Subcutaneous abdominal adipose tissue (tissue), 5 donors: ENCODE results near the gene ARID5B.

Experiments
- H3K27ac ChIP-seq: one replicate; pipeline ENCODE4 v1.7.0; 2013; ENCODE audit warnings: low read depth, mild to moderate bottlenecking, inconsistent platforms, low read length, moderate library complexity
- H3K27me3 ChIP-seq, 5 donors: one replicate each; pipeline ENCODE4 v1.7.0; 2013; ENCODE audit warnings: low read length in 5 of 5, inconsistent platforms in 1 of 5; ENCODE audit not compliant: control insufficient read depth in 5 of 5, insufficient read depth in 4 of 5
- H3K36me3 ChIP-seq, 5 donors: one replicate each; pipeline ENCODE4 v1.7.0; 2013; ENCODE audit warnings: low read length in 5 of 5; ENCODE audit not compliant: control insufficient read depth in 5 of 5, insufficient read depth in 5 of 5
- H3K4me1 ChIP-seq, 5 donors: one replicate each; pipeline ENCODE4 v1.7.0; 2013; ENCODE audit warnings: low read length in 5 of 5, mild to moderate bottlenecking in 3 of 5, moderate library complexity in 1 of 5; ENCODE audit not compliant: control insufficient read depth in 5 of 5, insufficient read depth in 5 of 5
- H3K4me3 ChIP-seq, 5 donors: one replicate each; pipeline ENCODE4 v1.7.0; 2013; ENCODE audit warnings: low read length in 5 of 5, low read depth in 1 of 5
- H3K9ac ChIP-seq, 5 donors: one replicate each; pipeline ENCODE4 v1.7.0; 2013; ENCODE audit warnings: low read length in 5 of 5, mild to moderate bottlenecking in 4 of 5, moderate library complexity in 3 of 5
- H3K9me3 ChIP-seq, 5 donors: one replicate each; pipeline ENCODE4 v1.7.0; 2013; ENCODE audit warnings: low read length in 5 of 5; ENCODE audit not compliant: control insufficient read depth in 5 of 5
- donor health status: healthy.
- donor health status: healthy.
- donor health status: healthy.
- donor health status: healthy.
- donor health status: healthy.

Gene ARID5B

GRCh38 chr10:61903221-61903927 is 1.9 kb downstream of the ARID5B start:
- Histone ChIP-seq H3K27ac (peak overlapping the region; percentile 99), H3K4me3 (peak overlapping the region; percentile 83 to 96 (median 93)), H3K9ac (peak overlapping the region; percentile 96 to 100 (median 98)), H3K27me3 (no peaks in the 10 kb centered on the region), H3K4me1 (peaks cover 2 to 37% (median 27%) of the 10 kb centered on the region in 5 donors), H3K36me3 (no peaks in the 10 kb centered on the region), H3K9me3 (no peaks in the 10 kb centered on the region)

DNA sequence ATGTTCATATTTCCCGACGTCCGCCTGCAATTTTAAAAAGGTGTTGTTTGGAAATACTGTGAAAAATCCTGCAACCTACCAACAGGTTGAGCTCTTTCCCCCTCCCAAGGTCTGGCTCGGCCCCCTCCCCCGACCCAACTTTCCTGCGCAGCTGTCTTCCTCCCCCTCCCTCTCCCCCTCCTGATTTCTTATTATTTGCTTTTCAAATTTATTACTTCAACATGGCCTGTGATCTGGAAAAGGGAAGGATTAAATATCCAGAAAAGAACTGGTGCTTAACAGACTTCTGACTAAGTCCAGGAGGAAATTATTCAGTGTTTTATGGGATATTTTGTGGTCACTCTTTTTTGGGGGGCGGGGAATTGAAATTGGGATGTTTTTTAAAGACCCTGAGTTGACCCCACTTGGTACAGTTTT is 2.4 kb downstream of the ARID5B start:
- H3K9ac ChIP-seq, result peak overlapping the region; percentile 26 to 81 (median 68)

DNA sequence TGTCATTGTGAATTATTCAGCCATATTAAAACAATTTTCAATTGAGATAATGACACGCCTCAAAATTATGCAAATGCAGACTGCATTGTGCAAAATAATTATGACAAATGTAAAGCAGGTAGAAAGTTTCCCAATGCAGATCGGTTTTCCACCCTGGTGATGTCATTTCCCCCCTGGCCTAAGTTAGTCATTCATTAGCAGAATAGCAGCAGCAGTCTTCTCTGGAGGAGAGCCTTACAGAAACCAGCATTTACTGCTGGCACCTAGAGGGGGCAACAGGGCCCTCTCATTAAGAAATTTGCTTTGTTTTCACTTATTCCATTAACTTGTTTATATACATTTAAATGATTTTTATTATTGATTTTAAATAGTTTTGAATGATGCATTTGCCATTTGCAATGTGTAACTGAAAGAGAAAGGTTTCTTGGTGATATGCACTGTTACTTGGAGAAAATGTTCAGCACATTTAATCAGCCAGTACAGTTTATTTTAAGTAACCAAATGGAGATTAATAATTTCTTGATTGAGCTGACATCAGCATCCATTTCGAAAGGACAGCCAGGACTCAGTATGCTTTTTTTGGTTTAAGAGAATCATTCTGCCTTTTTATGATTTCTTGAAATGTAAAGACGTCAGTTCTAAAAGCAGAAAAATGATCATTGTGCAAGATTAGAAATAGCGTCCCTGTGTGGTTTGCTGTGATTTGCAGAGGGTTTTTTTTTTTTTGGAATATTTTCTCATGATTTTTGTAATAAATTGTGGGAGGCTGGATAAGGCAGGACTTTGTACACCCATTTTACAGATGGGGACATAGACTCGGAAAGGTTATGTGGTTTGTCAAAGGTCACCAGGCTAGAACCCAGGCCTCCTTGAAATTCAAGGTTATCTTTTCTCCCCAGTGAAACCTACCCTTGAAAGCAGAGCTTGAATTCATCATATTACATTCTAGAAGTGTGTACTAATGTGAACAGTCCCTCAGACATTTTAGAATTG is 3.5 kb downstream of the ARID5B start:
- Histone ChIP-seq H3K27ac (peak overlapping the region; percentile 99), H3K9me3 (no peaks in the 10 kb centered on the region), H3K36me3 (no peaks in the 10 kb centered on the region), H3K9ac (peak overlapping the region in 4 of 5 donors; percentile 26 to 81 (median 70)), H3K4me1 (peaks cover 2 to 31% (median 19%) of the 10 kb centered on the region in 5 donors), H3K27me3 (no peaks in the 10 kb centered on the region), H3K4me3 (peak overlapping the region in 1 of 5 donors; percentile 96)

More for the DNA sequence above, 2.4 kb downstream of the ARID5B start:
- peak overlapping the region; percentile 83 to 96 (median 93) for H3K4me3 ChIP-seq
- H3K27me3 ChIP-seq, result no peaks in the 10 kb centered on the region
- H3K36me3 ChIP-seq, result no peaks in the 10 kb centered on the region
- peaks cover 2 to 36% (median 26%) of the 10 kb centered on the region in 5 donors for H3K4me1 ChIP-seq
- H3K27ac ChIP-seq, result peak overlapping the region; percentile 99
- no peaks in the 10 kb centered on the region for H3K9me3 ChIP-seq

- Histone ChIP-seq H3K4me3 (no peak overlapping the region), H3K9ac (peak overlapping the region in 1 of 5 donors; percentile 52), H3K27me3 (no peaks in the 10 kb centered on the region), H3K9me3 (no peaks in the 10 kb centered on the region), H3K4me1 (peaks cover 2 to 23% (median 15%) of the 10 kb centered on the region in 5 donors), H3K36me3 (no peaks in the 10 kb centered on the region), H3K27ac (peak overlapping the region; percentile 99)
Observed at GRCh38 chr10:61905837-61906561, 4.5 kb downstream of the ARID5B start.

- Histone ChIP-seq H3K4me1 (peaks cover 2 to 21% (median 15%) of the 10 kb centered on the region in 5 donors), H3K9ac (no peak overlapping the region), H3K4me3 (no peak overlapping the region), H3K27ac (no peak overlapping the region), H3K36me3 (no peaks in the 10 kb centered on the region), H3K27me3 (no peaks in the 10 kb centered on the region), H3K9me3 (no peaks in the 10 kb centered on the region)
Observed at GRCh38 chr10:61906562-61906901, 5.0 kb downstream of the ARID5B start.

DNA sequence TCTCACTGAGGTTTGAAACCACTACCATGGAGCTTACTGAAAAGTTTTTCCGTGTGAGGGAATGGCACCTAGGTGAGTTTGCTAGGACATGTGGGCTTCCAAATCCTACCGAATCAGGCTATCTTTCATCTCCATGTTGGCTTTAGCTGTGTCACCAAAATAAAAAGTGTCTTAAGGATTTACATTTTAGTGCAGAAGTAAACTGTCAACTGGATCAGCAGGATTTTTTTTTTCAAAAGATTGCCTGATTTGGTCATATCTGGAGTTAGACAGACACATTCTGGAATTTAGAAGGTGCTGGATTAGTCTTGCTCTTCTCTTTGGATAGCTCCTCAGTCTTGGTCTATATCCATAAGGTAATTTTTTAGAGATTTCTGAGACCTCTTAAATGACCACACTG is 5.5 kb downstream of the ARID5B start:
- Histone ChIP-seq H3K27ac (no peak overlapping the region), H3K36me3 (no peaks in the 10 kb centered on the region), H3K9me3 (no peaks in the 10 kb centered on the region), H3K4me1 (peaks cover 2 to 19% (median 15%) of the 10 kb centered on the region in 5 donors), H3K4me3 (no peak overlapping the region), H3K9ac (no peak overlapping the region), H3K27me3 (no peaks in the 10 kb centered on the region)

GRCh38 chr10:61907587-61907986 is 6.1 kb downstream of the ARID5B start:
- Histone ChIP-seq H3K27me3 (no peaks in the 10 kb centered on the region), H3K4me1 (peaks cover 2 to 17% (median 14%) of the 10 kb centered on the region in 5 donors), H3K4me3 (no peak overlapping the region), H3K9me3 (no peaks in the 10 kb centered on the region), H3K36me3 (no peaks in the 10 kb centered on the region), H3K9ac (peak overlapping the region in 1 of 5 donors; percentile 13), H3K27ac (no peak overlapping the region)

DNA sequence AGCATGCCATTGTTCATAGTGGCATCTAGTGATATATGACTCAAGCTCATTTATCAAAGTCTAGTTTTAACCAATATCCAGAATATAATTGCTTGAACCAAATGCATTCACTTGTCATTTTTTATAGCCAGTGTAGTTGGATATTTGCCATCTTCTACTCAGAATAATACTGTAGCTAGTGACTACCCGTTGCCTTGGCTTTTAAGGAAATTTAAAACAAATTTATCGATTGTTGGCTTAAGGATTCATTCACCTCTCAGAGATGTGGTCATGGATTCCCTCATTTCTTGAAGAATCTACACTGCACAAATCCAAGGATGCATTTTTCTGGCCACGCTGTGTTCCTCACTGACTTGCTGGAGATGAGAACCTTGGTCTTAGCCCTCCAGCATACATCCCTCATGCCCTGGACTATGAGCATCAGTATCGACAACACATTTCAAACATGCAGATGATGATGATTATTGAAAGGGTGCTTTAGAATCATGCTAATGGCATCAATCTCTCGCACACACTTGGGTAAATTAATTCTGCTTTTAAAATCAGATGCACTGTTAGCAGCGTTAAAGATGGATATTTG is 8.8 kb downstream of the ARID5B start:
- no peak overlapping the region for H3K9ac ChIP-seq

DNA sequence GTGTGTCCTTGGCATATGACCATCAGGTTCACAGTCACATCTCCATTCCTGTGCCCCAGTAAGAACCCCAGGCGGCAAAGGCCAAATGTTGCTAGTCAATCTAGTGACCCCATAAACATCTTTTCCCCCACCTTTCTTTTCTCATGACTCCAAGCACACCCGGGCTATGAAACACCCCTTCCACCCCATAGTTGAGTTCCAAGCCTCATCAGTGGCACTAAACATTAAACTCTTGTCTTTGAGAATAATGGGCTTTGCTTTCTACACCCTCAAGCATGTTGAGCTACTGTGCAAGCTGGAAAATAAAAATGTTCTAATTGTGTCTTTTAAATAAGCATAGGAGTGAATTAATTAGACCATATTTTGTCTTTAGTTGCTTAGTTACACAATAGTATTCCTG is 9.4 kb downstream of the ARID5B start:
- Histone ChIP-seq H3K27me3 (no peaks in the 10 kb centered on the region), H3K9me3 (no peaks in the 10 kb centered on the region), H3K4me1 (no peaks in the 10 kb centered on the region), H3K4me3 (no peak overlapping the region), H3K27ac (no peak overlapping the region), H3K36me3 (peaks cover 0 to 10% (median 3%) of the 10 kb centered on the region in 5 donors), H3K9ac (no peak overlapping the region)

More for the DNA sequence above, 8.8 kb downstream of the ARID5B start:
- peaks cover 0 to 3% (median 0%) of the 10 kb centered on the region in 5 donors for H3K4me1 ChIP-seq
- H3K36me3 ChIP-seq, result peaks cover 0 to 8% (median 3%) of the 10 kb centered on the region in 5 donors
- H3K4me3 ChIP-seq, result no peak overlapping the region
- no peaks in the 10 kb centered on the region for H3K9me3 ChIP-seq
- H3K27ac ChIP-seq, result no peak overlapping the region
- no peaks in the 10 kb centered on the region for H3K27me3 ChIP-seq
